Kidney (tissue), 14 donors: ENCODE results near the gene SPEN. TPM values are rescaled to one million over a fixed set of nuclear protein-coding genes. Genes with fewer than 3 reads are reported as not detected.
A peak's percentile ranks its signal among the peaks of the same experiment; 100 is the strongest.

Experiments used
- DNase-seq, 5 donors: peaks; one replicate each; pipeline ENCODE4 v3.0.0-alpha.2; 2013 to 2020
- FAIRE-seq: peaks from 2 replicates; lab custom pipeline; 2012; peaks lifted over from hg19 to GRCh38; lab: Jason Lieb, UNC
- H3K27ac ChIP-seq, 2 donors: one replicate each; pipeline ENCODE4 v1.7.0; 2013; ENCODE audit warnings: low read depth in 2 of 2, low read length in 2 of 2, inconsistent platforms in 1 of 2
- H3K27me3 ChIP-seq: one replicate; pipeline ENCODE4 v1.7.1; 2013; ENCODE audit warnings: low read length, inconsistent platforms; ENCODE audit not compliant: control insufficient read depth, insufficient read depth
- H3K36me3 ChIP-seq, 3 donors: one replicate each; pipeline versions ENCODE4 v1.7.0 to v1.7.1; 2013; ENCODE audit warnings: low read length in 3 of 3, control low read depth in 1 of 3, inconsistent platforms in 1 of 3; ENCODE audit not compliant: insufficient read depth in 3 of 3, control insufficient read depth in 2 of 3
- H3K4me1 ChIP-seq, 3 donors: one replicate each; pipeline versions ENCODE4 v1.7.0 to v1.7.1; 2013; ENCODE audit warnings: low read length in 3 of 3, inconsistent platforms in 1 of 3, low read depth in 1 of 3; ENCODE audit not compliant: control insufficient read depth in 2 of 3, insufficient read depth in 2 of 3
- H3K4me3 ChIP-seq, 3 donors: one replicate each; pipeline versions ENCODE4 v1.7.0 to v1.8.1; 2013; ENCODE audit warnings: low read length in 3 of 3, control low read depth in 1 of 3, inconsistent platforms in 1 of 3
- H3K9ac ChIP-seq, 3 donors: one replicate each; pipeline versions ENCODE4 v1.7.0 to v1.7.1; 2013; ENCODE audit warnings: low read length in 3 of 3, control low read depth in 1 of 3, inconsistent platforms in 1 of 3
- H3K9me3 ChIP-seq, 3 donors: one replicate each; pipeline versions ENCODE4 v1.7.0 to v1.7.1; 2013; ENCODE audit warnings: low read length in 3 of 3, control low read depth in 1 of 3, inconsistent platforms in 1 of 3; ENCODE audit not compliant: control insufficient read depth in 2 of 3, insufficient read depth in 1 of 3
- CTCF ChIP-seq: IDR thresholded peaks from 3 replicates; pipeline ENCODE4 v1.5.1; 2012; ENCODE audit warnings: mild to moderate bottlenecking, moderate library complexity, borderline replicate concordance; ENCODE audit not compliant: insufficient read depth; ENCODE audit errors: extremely low read depth
- intact Hi-C: fragments of 100-400 bp; cut with DNase I; formaldehyde crosslinking; loops from one replicate; pipeline ENCODE4 v1.11.1; 2022
- polyA plus RNA-seq: library from polyadenylated mRNA; stranded (reverse); fragments of 350-450 nt; fragmentation: Illumina TruSeq; extraction: RNeasy Lipid Tissue Mini Kit (QIAGEN cat#74804); gene quantifications from one replicate; pipeline ENCODE4 v1.2.3, GENCODE V29; 2014; ENCODE audit warnings: low read depth, low replicate concordance; ENCODE audit not compliant: insufficient read depth
- total RNA-seq: library from RNA; stranded (reverse); fragmentation: NEBNext Ultra II Directional; extraction: Animal tissue kit (Norgen Biotek cat#: 25700); gene quantifications from one replicate; pipeline ENCODE4 v1.2.1, GENCODE V29; 2021
- donor health status: control.
- donor health status: control.
- donor health status: control.
- donor health status: control.
- donor health status: control.
- donor health status: DM: yes; HTN: yes; CAD: no.
- donor health status: Normal renal cell carcinoma (clear cell type).

Gene SPEN
- total and polyA plus RNA-seq, 2 donors from 2014 or later = 9.4 to 70.7 TPM

- H3K27ac ChIP-seq = no peak overlapping the region
- peaks cover 0 to 5% (median 4%) of the 10 kb centered on the region in 3 donors for H3K4me1 ChIP-seq
- no peak for TF ChIP-seq CTCF
- no peaks in the 10 kb centered on the region for H3K27me3 ChIP-seq
- no peaks in the 10 kb centered on the region for H3K9me3 ChIP-seq
- H3K36me3 ChIP-seq = peaks cover 12 to 86% (median 57%) of the 10 kb centered on the region in 3 donors
- DNase-seq (peak in 1 of 5 donors; percentile 66), FAIRE-seq (no peak)
- H3K4me3 ChIP-seq = no peak overlapping the region
- intact Hi-C loops = no loop called here
- H3K9ac ChIP-seq = no peak overlapping the region
Measured at GRCh38 chr1:15934211-15935055, 86.9 kb downstream of the SPEN start.

GRCh38 chr1:15935056-15935950 lies 87.8 kb downstream of the SPEN start:
- no peak for TF ChIP-seq CTCF
- no peak overlapping the region for H3K9ac ChIP-seq
- H3K9me3 ChIP-seq = no peaks in the 10 kb centered on the region
- FAIRE-seq (no peak), DNase-seq (no peak)
- H3K4me1 ChIP-seq = peaks cover 0 to 7% (median 5%) of the 10 kb centered on the region in 3 donors
- H3K36me3 ChIP-seq = peaks cover 5 to 80% (median 49%) of the 10 kb centered on the region in 3 donors
- intact Hi-C loops = no loop called here
- no peak overlapping the region for H3K4me3 ChIP-seq
- no peaks in the 10 kb centered on the region for H3K27me3 ChIP-seq
- H3K27ac ChIP-seq = no peak overlapping the region

GRCh38 chr1:15936025-15936424 lies 88.5 kb downstream of the SPEN start:
- peaks cover 0 to 7% (median 5%) of the 10 kb centered on the region in 3 donors for H3K4me1 ChIP-seq
- H3K4me3 ChIP-seq = no peak overlapping the region
- no peak for TF ChIP-seq CTCF
- intact Hi-C loops = no loop called here
- H3K36me3 ChIP-seq = peaks cover 5 to 78% (median 43%) of the 10 kb centered on the region in 3 donors
- no peak for DNase-seq
- no peak overlapping the region for H3K9ac ChIP-seq
- H3K27me3 ChIP-seq = no peaks in the 10 kb centered on the region
- no peak for FAIRE-seq
- H3K9me3 ChIP-seq = no peaks in the 10 kb centered on the region
- no peak overlapping the region for H3K27ac ChIP-seq
